BLaER1 treated with 17β-estradiol and CSF1 and Interleukin-3, amounts not matched to agents 10 nM and 100 nM (cell line): ENCODE measurements around the gene SYNJ1.
"Not testable (repeated sequence)": the region's sequence is repeated elsewhere in the genome, so short reads cannot be mapped to it uniquely, and the experiment has no call there.

Experiments
- H3K27ac ChIP-seq, 11 experiments: shearing (Covaris generic); formaldehyde crosslinking; 2 replicates each; pipeline ENCODE4 v1.8.1; 2022
- H3K27me3 ChIP-seq, 11 experiments: shearing (Covaris generic); formaldehyde crosslinking; 2 replicates each; pipeline ENCODE4 v1.8.1; 2022
- H3K36me3 ChIP-seq, 11 experiments: shearing (Covaris generic); formaldehyde crosslinking; 2 replicates each; pipeline ENCODE4 v1.8.1; 2022
- H3K4me1 ChIP-seq, 10 experiments: shearing (Covaris generic); formaldehyde crosslinking; 2 replicates each; pipeline ENCODE4 v1.8.1; 2022
- H3K4me2 ChIP-seq, 11 experiments: shearing (Covaris generic); formaldehyde crosslinking; 2 replicates each; pipeline ENCODE4 v1.8.1; 2022
- H3K4me3 ChIP-seq, 10 experiments: shearing (Covaris generic); formaldehyde crosslinking; 2 replicates each; pipeline ENCODE4 v1.8.1; 2022
- H3K9ac ChIP-seq, 11 experiments: shearing (Covaris generic); formaldehyde crosslinking; 2 replicates each; pipeline ENCODE4 v1.8.1; 2022
- H3K9me3 ChIP-seq, 11 experiments: shearing (Covaris generic); formaldehyde crosslinking; replicated peaks in 1 of 11; 2 replicates each; pipeline ENCODE4 v1.8.1; 2022
- H4K20me1 ChIP-seq, 11 experiments: shearing (Covaris generic); formaldehyde crosslinking; 2 replicates each; pipeline ENCODE4 v1.8.1; 2022
- Cebpa-rat ChIP-seq, 11 experiments: shearing (Covaris generic); IDR thresholded peaks; 2 replicates each; pipeline ENCODE4 v1.8.1; 2022

Gene SYNJ1

DNA sequence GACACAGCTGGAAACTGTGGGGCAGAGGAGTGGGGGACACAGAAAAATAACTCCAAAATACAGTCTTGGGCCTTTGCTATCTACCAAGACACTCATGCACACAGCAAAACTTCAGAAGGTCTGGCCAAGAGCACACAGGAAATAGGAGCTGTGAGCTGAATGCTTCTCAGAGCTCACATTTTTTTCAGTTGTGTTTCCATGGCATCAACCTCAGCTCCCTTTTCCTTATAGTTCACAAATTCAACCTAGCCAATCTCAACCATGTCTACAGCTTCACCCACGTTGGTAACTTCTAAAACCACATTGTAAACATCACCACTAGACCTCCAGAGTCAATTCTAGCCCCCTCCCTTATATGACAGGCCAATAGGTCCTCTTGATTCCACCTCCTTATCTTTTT lies 19.6 kb upstream of the SYNJ1 start:
- peaks cover 99 to 100% (median 99%) of the 10 kb centered on the region in 11 experiments for H3K36me3 ChIP-seq
- TF ChIP-seq Cebpa-rat (IDR thresholded peaks at IDR 0.05), result no peak
- no peaks in the 10 kb centered on the region for H3K9me3 ChIP-seq
- no peak overlapping the region for H3K9ac ChIP-seq
- H3K27ac ChIP-seq, result no peak overlapping the region
- H3K27me3 ChIP-seq, result no peaks in the 10 kb centered on the region
- no peak overlapping the region for H3K4me2 ChIP-seq
- H3K4me1 ChIP-seq, result no peaks in the 10 kb centered on the region
- peaks cover 10 to 65% (median 34%) of the 10 kb centered on the region in 11 experiments; a peak in 19 of 22 replicates for H4K20me1 ChIP-seq
- no peak overlapping the region for H3K4me3 ChIP-seq

- peaks cover 99 to 100% (median 99%) of the 10 kb centered on the region in 11 experiments for H3K36me3 ChIP-seq
- not testable (repeated sequence) for H3K4me1 ChIP-seq, H3K27ac ChIP-seq, H3K9me3 ChIP-seq, H3K27me3 ChIP-seq, H3K9ac ChIP-seq, H3K4me3 ChIP-seq, H3K4me2 ChIP-seq
- peaks cover 10 to 65% (median 34%) of the 10 kb centered on the region in 11 experiments; a peak in 20 of 22 replicates for H4K20me1 ChIP-seq
Observed at GRCh38 chr21:32746711-32747110, 18.9 kb upstream of the SYNJ1 start.

DNA sequence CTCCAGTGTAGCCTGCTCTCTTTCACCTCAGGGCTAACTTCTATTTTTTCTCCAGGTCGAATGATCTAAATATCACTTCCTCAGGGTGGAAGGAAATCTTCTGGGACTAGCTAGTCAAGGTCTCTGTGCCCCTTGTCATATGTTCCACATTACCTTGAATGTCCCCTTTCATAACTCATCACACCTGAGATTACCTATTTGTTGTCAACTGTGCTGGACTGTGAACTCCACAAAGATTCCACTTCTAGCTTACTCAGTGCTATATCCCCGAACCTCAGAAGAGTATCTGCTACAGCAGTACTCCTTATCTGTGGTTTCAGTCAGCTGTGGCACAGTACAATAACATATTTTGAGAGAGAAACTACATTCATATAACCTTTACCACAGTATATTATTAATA lies 14.6 kb upstream of the SYNJ1 start:
- no peak for TF ChIP-seq Cebpa-rat (IDR thresholded peaks at IDR 0.05)
- H3K36me3 ChIP-seq, result peaks cover 96 to 100% (median 99%) of the 10 kb centered on the region in 11 experiments
- H3K27ac ChIP-seq, result no peak overlapping the region
- no peak overlapping the region for H3K4me3 ChIP-seq
- H3K9ac ChIP-seq, result no peak overlapping the region
- no peaks in the 10 kb centered on the region for H3K27me3 ChIP-seq
- H4K20me1 ChIP-seq, result peaks cover 11 to 57% (median 31%) of the 10 kb centered on the region in 11 experiments; a peak in 20 of 22 replicates
- no peak overlapping the region for H3K4me2 ChIP-seq
- H3K9me3 ChIP-seq, result no peaks in the 10 kb centered on the region
- H3K4me1 ChIP-seq, result no peaks in the 10 kb centered on the region

DNA sequence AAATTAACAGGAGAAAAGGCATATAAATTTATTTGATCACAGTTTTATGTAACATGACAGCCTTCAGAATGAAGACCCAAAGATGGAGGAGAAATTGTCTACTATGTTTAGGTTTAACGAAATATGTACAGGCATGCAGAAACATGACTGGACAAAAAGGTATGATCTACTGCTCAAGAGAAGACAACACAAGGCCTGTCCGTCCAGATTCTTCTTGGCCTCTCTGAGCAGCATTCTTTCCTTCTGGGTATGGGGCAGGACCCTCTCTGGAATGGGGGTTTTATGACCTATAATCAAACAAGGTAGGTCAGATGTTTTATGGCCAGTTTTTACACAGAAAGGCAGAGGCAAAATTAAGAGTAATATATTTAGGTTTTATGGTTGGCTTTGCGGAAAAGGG lies 13.5 kb upstream of the SYNJ1 start:
- TF ChIP-seq Cebpa-rat (IDR thresholded peaks at IDR 0.05), result no peak

DNA sequence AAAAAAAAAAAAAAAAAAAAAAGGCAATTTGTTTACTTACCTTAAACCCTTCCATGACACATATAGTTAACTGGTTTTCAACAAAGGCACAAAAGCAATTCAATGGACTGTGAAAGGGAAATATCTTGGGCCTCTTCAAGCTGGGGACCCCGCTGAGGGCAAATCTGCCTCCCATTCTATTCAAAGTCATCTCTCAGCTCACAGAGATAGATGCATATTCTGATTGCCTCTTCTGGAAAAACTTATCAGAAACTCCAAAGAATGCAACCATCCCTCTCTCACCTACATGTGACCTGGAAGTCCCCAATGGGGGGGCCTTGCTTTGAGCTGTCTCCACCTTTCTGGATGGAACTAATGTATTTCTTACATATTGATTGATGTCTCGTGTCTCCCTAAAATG lies 12.1 kb upstream of the SYNJ1 start:
- Histone ChIP-seq H3K9me3 (no peaks in the 10 kb centered on the region), H3K36me3 (peaks cover 97 to 100% (median 100%) of the 10 kb centered on the region in 11 experiments), H3K4me2 (no peak overlapping the region), H3K27ac (no peak overlapping the region), H3K9ac (no peak overlapping the region), H3K4me3 (no peak overlapping the region), H4K20me1 (peaks cover 0 to 43% (median 11%) of the 10 kb centered on the region in 11 experiments; a peak in 16 of 22 replicates), H3K4me1 (no peaks in the 10 kb centered on the region), H3K27me3 (no peaks in the 10 kb centered on the region)
- TF ChIP-seq Cebpa-rat (IDR thresholded peaks at IDR 0.05), result no peak

More for the DNA sequence above, 13.5 kb upstream of the SYNJ1 start:
- Histone ChIP-seq H3K4me1 (no peaks in the 10 kb centered on the region), H3K9me3 (no peaks in the 10 kb centered on the region), H4K20me1 (peaks cover 3 to 48% (median 22%) of the 10 kb centered on the region in 11 experiments; a peak in 20 of 22 replicates), H3K27ac (no peak overlapping the region), H3K4me3 (no peak overlapping the region), H3K27me3 (no peaks in the 10 kb centered on the region), H3K9ac (no peak overlapping the region), H3K4me2 (no peak overlapping the region), H3K36me3 (peaks cover 97 to 100% (median 100%) of the 10 kb centered on the region in 11 experiments)

DNA sequence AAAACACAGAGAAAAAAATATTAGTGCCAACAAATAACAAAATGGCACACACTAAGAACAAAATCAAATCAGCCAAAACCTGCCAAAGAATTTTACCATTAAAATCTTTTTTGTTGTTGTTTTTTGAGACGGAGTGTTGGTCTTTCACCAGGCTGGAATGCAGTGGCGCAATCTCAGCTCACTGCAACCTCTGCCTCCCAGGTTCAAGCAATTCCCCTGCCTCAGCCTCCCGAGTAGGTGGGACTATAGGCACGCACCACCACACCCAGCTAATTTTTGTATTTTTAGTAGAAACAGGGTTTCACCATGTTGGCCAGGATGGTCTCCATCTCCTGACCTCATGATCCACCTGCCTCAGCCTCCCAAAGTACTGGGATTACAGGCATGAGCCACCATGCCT lies 8.3 kb upstream of the SYNJ1 start:
- H3K9ac ChIP-seq, H3K4me3 ChIP-seq, H3K9me3 ChIP-seq, H3K4me2 ChIP-seq, H3K4me1 ChIP-seq, H3K27me3 ChIP-seq, H3K27ac ChIP-seq: not testable (repeated sequence)
- Histone ChIP-seq H4K20me1 (peaks cover 0 to 34% (median 11%) of the 10 kb centered on the region in 11 experiments; a peak in 12 of 22 replicates), H3K36me3 (peaks cover 82 to 90% (median 88%) of the 10 kb centered on the region in 11 experiments)

- Histone ChIP-seq H3K36me3 (peaks cover 77 to 85% (median 83%) of the 10 kb centered on the region in 11 experiments), H3K4me2 (no peak overlapping the region), H3K9me3 (no peaks in the 10 kb centered on the region)
Observed at GRCh38 chr21:32735524-32735923, 7.7 kb upstream of the SYNJ1 start.

GRCh38 chr21:32733990-32734613 lies 6.3 kb upstream of the SYNJ1 start:
- H3K36me3 ChIP-seq, result peaks cover 62 to 70% (median 69%) of the 10 kb centered on the region in 11 experiments
- no peaks in the 10 kb centered on the region for H3K27me3 ChIP-seq

More at GRCh38 chr21:32735524-32735923, 7.7 kb upstream of the SYNJ1 start:
- H3K27ac ChIP-seq, result no peak overlapping the region
- 0 out of 20 replicates have a peak, but pooled peaks cover 0 to 7% (median 0%) of the 10 kb centered on the region in 10 experiments for H3K4me1 ChIP-seq
- H3K9ac ChIP-seq, result no peak overlapping the region
- no peak overlapping the region for H3K4me3 ChIP-seq
- H4K20me1 ChIP-seq, result peaks cover 0 to 30% (median 9%) of the 10 kb centered on the region in 11 experiments; a peak in 12 of 22 replicates
- no peaks in the 10 kb centered on the region for H3K27me3 ChIP-seq
- TF ChIP-seq Cebpa-rat (IDR thresholded peaks at IDR 0.05), result no peak

GRCh38 chr21:32733356-32733755 lies 5.5 kb upstream of the SYNJ1 start:
- H3K27ac ChIP-seq, result no peak overlapping the region
- no peak for TF ChIP-seq Cebpa-rat (IDR thresholded peaks at IDR 0.05)
- H3K36me3 ChIP-seq, result peaks cover 55 to 63% (median 62%) of the 10 kb centered on the region in 11 experiments
- no peak overlapping the region for H3K4me3 ChIP-seq
- H3K27me3 ChIP-seq, result no peaks in the 10 kb centered on the region
- H4K20me1 ChIP-seq, result peaks cover 0 to 22% (median 3%) of the 10 kb centered on the region in 11 experiments; a peak in 10 of 22 replicates
- peaks cover 5 to 21% (median 6%) of the 10 kb centered on the region in 10 experiments; a peak in 19 of 20 replicates for H3K4me1 ChIP-seq
- H3K9ac ChIP-seq, result no peak overlapping the region
- H3K4me2 ChIP-seq, result no peak overlapping the region
- H3K9me3 ChIP-seq, result no peaks in the 10 kb centered on the region

More at GRCh38 chr21:32733990-32734613, 6.3 kb upstream of the SYNJ1 start:
- Histone ChIP-seq H3K9ac (no peak overlapping the region), H3K9me3 (no peaks in the 10 kb centered on the region), H3K27ac (no peak overlapping the region), H3K4me1 (peaks cover 0 to 14% (median 0%) of the 10 kb centered on the region in 10 experiments; a peak in 6 of 20 replicates), H4K20me1 (peaks cover 0 to 29% (median 7%) of the 10 kb centered on the region in 11 experiments; a peak in 12 of 22 replicates), H3K4me3 (no peak overlapping the region), H3K4me2 (no peak overlapping the region)
- no peak for TF ChIP-seq Cebpa-rat (IDR thresholded peaks at IDR 0.05)
